ENCODE results near the gene UBAC2. TPM values are rescaled to one million over a fixed set of nuclear protein-coding genes. Genes with fewer than 3 reads are reported as not detected.
A peak's percentile ranks its signal among the peaks of the same experiment; 100 is the strongest.

UBAC2 gene
- total RNA-seq, 1 donor = 36.9 TPM

DNA sequence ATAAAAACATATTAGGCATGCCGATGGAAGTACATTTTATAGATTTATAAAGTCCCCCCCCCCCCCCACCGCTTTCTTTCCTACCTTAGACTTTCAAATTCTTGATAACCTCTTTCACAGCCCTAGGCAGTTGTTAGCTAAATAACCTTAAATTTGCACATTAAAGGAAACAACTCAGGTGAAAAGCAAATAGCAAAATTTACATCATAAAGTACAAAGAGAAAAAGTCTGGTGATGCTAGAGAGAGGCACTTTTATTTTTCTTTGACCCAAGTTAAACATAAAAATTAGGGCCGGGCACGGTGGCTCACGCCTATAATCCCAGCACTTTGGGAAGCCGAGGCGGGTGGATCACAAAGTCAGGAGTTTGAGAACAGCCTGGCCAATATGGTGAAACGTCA is 15.0 kb upstream of the UBAC2 start:
- Histone ChIP-seq H2AFZ (ENCODE audit: low read length) (no peak overlapping the region), H3K79me2 (ENCODE audit: insufficient read depth, low read length) (no peaks in the 10 kb centered on the region), H3K9me3 (ENCODE audit: low read depth, low read length) (no peaks in the 10 kb centered on the region), H3K4me1 (ENCODE audit: insufficient read depth, low read length) (no peaks in the 10 kb centered on the region), H3K27me3 (ENCODE audit: insufficient read depth, low read length) (peaks cover 5% of the 10 kb centered on the region), H4K20me1 (ENCODE audit: insufficient read depth, low read length) (no peaks in the 10 kb centered on the region), H3K36me3 (ENCODE audit: insufficient read depth, low read length) (no peaks in the 10 kb centered on the region), H3K27ac (ENCODE audit: low read depth, low read length) (no peak overlapping the region), H3K4me3 (ENCODE audit: insufficient read depth, low read length) (no peak overlapping the region), H3K4me2 (ENCODE audit: insufficient read depth, low read length) (no peak overlapping the region)
- TF ChIP-seq, protein P1, sequence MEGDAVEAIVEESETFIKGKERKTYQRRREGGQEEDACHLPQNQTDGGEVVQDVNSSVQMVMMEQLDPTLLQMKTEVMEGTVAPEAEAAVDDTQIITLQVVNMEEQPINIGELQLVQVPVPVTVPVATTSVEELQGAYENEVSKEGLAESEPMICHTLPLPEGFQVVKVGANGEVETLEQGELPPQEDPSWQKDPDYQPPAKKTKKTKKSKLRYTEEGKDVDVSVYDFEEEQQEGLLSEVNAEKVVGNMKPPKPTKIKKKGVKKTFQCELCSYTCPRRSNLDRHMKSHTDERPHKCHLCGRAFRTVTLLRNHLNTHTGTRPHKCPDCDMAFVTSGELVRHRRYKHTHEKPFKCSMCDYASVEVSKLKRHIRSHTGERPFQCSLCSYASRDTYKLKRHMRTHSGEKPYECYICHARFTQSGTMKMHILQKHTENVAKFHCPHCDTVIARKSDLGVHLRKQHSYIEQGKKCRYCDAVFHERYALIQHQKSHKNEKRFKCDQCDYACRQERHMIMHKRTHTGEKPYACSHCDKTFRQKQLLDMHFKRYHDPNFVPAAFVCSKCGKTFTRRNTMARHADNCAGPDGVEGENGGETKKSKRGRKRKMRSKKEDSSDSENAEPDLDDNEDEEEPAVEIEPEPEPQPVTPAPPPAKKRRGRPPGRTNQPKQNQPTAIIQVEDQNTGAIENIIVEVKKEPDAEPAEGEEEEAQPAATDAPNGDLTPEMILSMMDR (IDR thresholded peaks at IDR 0.05; ENCODE audit: extremely low read depth, low read depth, low read length) = no peak
- DNase-seq (ENCODE audit: insufficient read length, low spot score, missing footprints) = no peak

DNA sequence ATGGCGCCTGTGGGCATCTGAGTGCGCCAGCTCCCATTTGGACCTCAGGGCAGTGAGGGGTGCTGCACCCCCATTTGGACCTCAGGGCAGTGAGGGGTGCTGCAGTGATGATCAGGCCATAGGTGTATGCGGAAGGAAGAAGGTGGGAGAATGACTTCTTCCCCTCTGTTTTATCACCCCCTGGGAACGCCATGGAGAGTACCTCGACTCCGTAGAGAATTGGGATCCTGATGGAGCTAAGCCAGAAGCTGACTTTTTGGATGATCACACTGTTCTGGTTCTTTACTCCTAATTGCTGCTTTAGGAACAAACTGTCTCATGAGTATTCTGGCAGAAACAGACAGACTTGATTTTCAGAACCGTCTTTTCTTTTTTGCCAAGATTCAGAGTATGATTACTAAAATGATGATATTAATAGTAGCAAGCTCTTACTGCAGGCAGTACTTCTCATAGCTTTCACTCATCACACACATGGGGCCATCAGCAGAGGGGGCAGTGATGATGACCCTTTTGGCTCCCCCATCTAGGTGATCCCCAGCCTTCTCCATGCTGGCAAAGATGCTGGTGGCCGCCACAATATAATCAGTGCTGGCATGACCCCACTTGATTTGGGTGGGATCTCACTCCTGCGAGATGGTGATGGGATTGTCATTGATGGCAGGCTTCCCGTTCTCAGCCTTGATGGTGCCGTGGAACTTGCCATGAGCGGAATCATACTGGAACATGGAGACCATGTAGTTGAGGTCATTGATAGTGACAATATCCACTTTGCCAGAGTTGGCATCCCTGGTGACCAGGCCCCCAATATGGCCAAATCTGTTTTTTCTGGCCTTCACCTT is 10.3 kb upstream of the UBAC2 start:
- no peaks in the 10 kb centered on the region for H3K79me2 ChIP-seq (ENCODE audit: insufficient read depth, low read length)
- H3K4me3 ChIP-seq (ENCODE audit: insufficient read depth, low read length) = no peak overlapping the region
- no peaks in the 10 kb centered on the region for H3K36me3 ChIP-seq (ENCODE audit: insufficient read depth, low read length)
- H3K4me1 ChIP-seq (ENCODE audit: insufficient read depth, low read length) = no peaks in the 10 kb centered on the region
- no peak for DNase-seq (ENCODE audit: insufficient read length, low spot score, missing footprints)
- H3K4me2 ChIP-seq (ENCODE audit: insufficient read depth, low read length) = no peak overlapping the region
- TF ChIP-seq, protein P1 (IDR thresholded peaks at IDR 0.05; ENCODE audit: extremely low read depth, low read depth, low read length) = no peak
- peaks cover 4% of the 10 kb centered on the region for H3K27me3 ChIP-seq (ENCODE audit: insufficient read depth, low read length)
- H3K9me3 ChIP-seq (ENCODE audit: low read depth, low read length) = no peaks in the 10 kb centered on the region
- H2AFZ ChIP-seq (ENCODE audit: low read length) = no peak overlapping the region
- H3K27ac ChIP-seq (ENCODE audit: low read depth, low read length) = no peak overlapping the region
- H4K20me1 ChIP-seq (ENCODE audit: insufficient read depth, low read length) = no peaks in the 10 kb centered on the region

DNA sequence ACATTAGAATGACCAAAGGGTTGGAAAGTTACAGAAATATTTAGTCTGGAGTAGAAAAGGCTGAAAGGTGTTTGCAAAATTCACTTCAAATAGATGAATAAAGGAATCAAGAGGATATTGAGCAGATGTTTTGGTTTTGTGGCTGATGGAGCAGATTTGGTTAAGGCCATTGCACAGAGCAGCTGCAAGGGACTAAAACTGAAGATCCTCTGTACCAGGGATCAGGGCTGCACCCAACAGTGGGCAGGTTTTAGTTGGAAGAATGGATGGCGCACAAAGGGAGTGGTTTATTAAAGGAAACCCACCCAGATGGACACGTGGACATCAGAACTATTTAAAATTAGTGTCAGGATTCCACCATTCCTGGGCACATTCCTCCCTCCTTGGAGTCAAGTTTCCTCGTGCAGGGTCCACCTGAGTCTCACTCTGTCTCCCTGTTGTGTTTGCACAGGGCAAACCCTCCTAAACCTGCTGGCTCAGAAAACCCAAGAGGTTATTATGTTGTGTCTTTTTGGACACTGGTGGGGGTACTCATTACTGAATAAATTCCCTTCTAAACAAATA is 9.2 kb upstream of the UBAC2 start:
- Histone ChIP-seq H3K36me3 (ENCODE audit: insufficient read depth, low read length) (no peaks in the 10 kb centered on the region), H2AFZ (ENCODE audit: low read length) (no peak overlapping the region)
- DNase-seq (ENCODE audit: insufficient read length, low spot score, missing footprints) = no peak

More for the DNA sequence above, 9.2 kb upstream of the UBAC2 start:
- Histone ChIP-seq H3K27ac (ENCODE audit: low read depth, low read length) (no peak overlapping the region), H3K27me3 (ENCODE audit: insufficient read depth, low read length) (peaks cover 4% of the 10 kb centered on the region), H3K4me1 (ENCODE audit: insufficient read depth, low read length) (no peaks in the 10 kb centered on the region), H4K20me1 (ENCODE audit: insufficient read depth, low read length) (no peaks in the 10 kb centered on the region), H3K79me2 (ENCODE audit: insufficient read depth, low read length) (no peaks in the 10 kb centered on the region), H3K9me3 (ENCODE audit: low read depth, low read length) (no peaks in the 10 kb centered on the region), H3K4me2 (ENCODE audit: insufficient read depth, low read length) (peak overlapping the region; percentile 36), H3K4me3 (ENCODE audit: insufficient read depth, low read length) (no peak overlapping the region)
- TF ChIP-seq, protein P1 (IDR thresholded peaks at IDR 0.05; ENCODE audit: extremely low read depth, low read depth, low read length) = no peak

All from osteoblast (primary cell).